GM23338 (cell line): ENCODE data around the gene EGLN3. TPM values are rescaled to one million over a fixed set of nuclear protein-coding genes. Genes with fewer than 3 reads are reported as not detected.

Experiments used
- ATAC-seq: fragments of 200-7000 bp; cut with Tn5 transposase; 3 replicates; pipeline ENCODE4 v1.9.1; 2020
- DNase-seq: peaks from one replicate; pipeline ENCODE4 v3.0.0-alpha.2; 2015; ENCODE audit warnings: low spot score
- H2AFZ ChIP-seq: fragments of 200-600 bp; sonication (generic); 2 replicates; pipeline ENCODE4 v1.8.0; 2016; ENCODE audit warnings: antibody characterized with exemption, mild to moderate bottlenecking, moderate library complexity
- H3F3A ChIP-seq: fragments of 200-600 bp; sonication (generic); replicated peaks from 2 replicates; pipeline ENCODE4 v1.8.0; 2017; ENCODE audit warnings: antibody characterized with exemption, mixed run types, low read depth
- H3K27ac ChIP-seq: fragments of 200-600 bp; sonication (generic); 2 replicates; pipeline ENCODE4 v1.6.1; 2016; ENCODE audit warnings: low read depth
- H3K27me3 ChIP-seq: fragments of 200-600 bp; sonication (generic); 2 replicates; pipeline ENCODE4 v1.8.0; 2016; ENCODE audit warnings: mild to moderate bottlenecking, mixed run types, moderate library complexity; ENCODE audit not compliant: insufficient read depth
- H3K36me3 ChIP-seq: fragments of 200-600 bp; sonication (generic); 2 replicates; pipeline ENCODE4 v1.8.0; 2016; ENCODE audit warnings: mild to moderate bottlenecking; ENCODE audit not compliant: insufficient read depth
- H3K4me1 ChIP-seq: fragments of 200-600 bp; sonication (generic); 2 replicates; pipeline ENCODE4 v1.8.0; 2016; ENCODE audit warnings: mild to moderate bottlenecking, moderate library complexity; ENCODE audit not compliant: insufficient read depth
- H3K4me2 ChIP-seq: fragments of 200-600 bp; sonication (generic); 2 replicates; pipeline ENCODE4 v1.7.1; 2017; ENCODE audit warnings: mixed run types
- H3K4me3 ChIP-seq: fragments of 200-600 bp; sonication (generic); 2 replicates; pipeline ENCODE4 v1.6.1; 2016; ENCODE audit warnings: mixed run types
- H3K79me2 ChIP-seq: fragments of 200-600 bp; sonication (generic); replicated peaks from 2 replicates; pipeline ENCODE4 v1.8.0; 2017; ENCODE audit warnings: mild to moderate bottlenecking; ENCODE audit not compliant: insufficient read depth
- H3K9me2 ChIP-seq: fragments of 200-600 bp; sonication (generic); 2 replicates; pipeline ENCODE4 v1.8.0; 2017; ENCODE audit not compliant: insufficient read depth
- H4K20me1 ChIP-seq: fragments of 200-600 bp; sonication (generic); replicated peaks from 2 replicates; pipeline ENCODE4 v1.8.0; 2017; ENCODE audit warnings: mild to moderate bottlenecking; ENCODE audit not compliant: insufficient read depth
- H3K27ac Mint-ChIP-seq: 2 replicates; pipeline ENCODE4 v1.8.0; 2020; ENCODE audit warnings: inconsistent platforms, mild to moderate bottlenecking, moderate library complexity, mixed read lengths
- H3K27me3 Mint-ChIP-seq: 3 replicates; pipeline ENCODE4 v1.8.0; 2022; ENCODE audit warnings: low read depth, mild to moderate bottlenecking, moderate library complexity, mixed read lengths, inconsistent platforms; ENCODE audit not compliant: insufficient read depth, poor library complexity
- H3K36me3 Mint-ChIP-seq: 3 replicates; pipeline ENCODE4 v1.8.0; 2021; ENCODE audit warnings: low read depth, mild to moderate bottlenecking, inconsistent platforms, moderate library complexity, mixed read lengths
- H3K4me1 Mint-ChIP-seq: 3 replicates; pipeline ENCODE4 v1.8.0; 2020; ENCODE audit warnings: mild to moderate bottlenecking, inconsistent platforms, mixed read lengths
- H3K4me3 Mint-ChIP-seq: 3 replicates; pipeline ENCODE4 v1.8.0; 2021; ENCODE audit warnings: moderate library complexity, mild to moderate bottlenecking, inconsistent platforms, mixed read lengths
- H3K9me3 Mint-ChIP-seq: 3 replicates; pipeline ENCODE4 v1.8.0; 2020; ENCODE audit warnings: moderate library complexity, mild to moderate bottlenecking, inconsistent platforms, mixed read lengths
- CREB1 ChIP-seq: fragments of 250-450 bp; sonication (Bioruptor Pico); IDR thresholded peaks from 2 replicates; pipeline ENCODE4 v1.5.0; 2020; ENCODE audit warnings: low read depth, mild to moderate bottlenecking, moderate library complexity
- CTCF ChIP-seq, 2 experiments: fragments of 200-600 bp in 1 of 2; sonication (generic) in 1 of 2; conservative IDR thresholded peaks; 2 replicates each; pipeline versions ENCODE4 v1.5.1 to v1.6.1; 2016 to 2017; ENCODE audit warnings: antibody characterized with exemption in 2 of 2, low read depth in 2 of 2, mild to moderate bottlenecking in 2 of 2, moderate library complexity in 1 of 2
- EZH2 ChIP-seq: fragments of 200-600 bp; sonication (generic); IDR thresholded peaks from one replicate; pipeline ENCODE4 v1.8.0; 2017; ENCODE audit warnings: antibody characterized with exemption, mild to moderate bottlenecking, low read depth; ENCODE audit not compliant: unreplicated experiment
- EZH2phosphoT487 ChIP-seq: fragments of 200-600 bp; sonication (generic); IDR thresholded peaks from one replicate; pipeline ENCODE4 v1.8.1; 2018; ENCODE audit warnings: antibody characterized with exemption; ENCODE audit not compliant: unreplicated experiment
- JUNB ChIP-seq: IDR thresholded peaks from one replicate; pipeline ENCODE4 v1.6.1; 2016; ENCODE audit warnings: antibody characterized with exemption; ENCODE audit not compliant: unreplicated experiment
- NANOG ChIP-seq: IDR thresholded peaks from 2 replicates; pipeline ENCODE4 v1.6.1; 2016; ENCODE audit warnings: antibody characterized with exemption, borderline replicate concordance
- POLR2AphosphoS5 ChIP-seq: IDR thresholded peaks from 2 replicates; pipeline ENCODE4 v1.6.1; 2016; ENCODE audit warnings: antibody characterized with exemption, low read depth
- REST ChIP-seq: IDR thresholded peaks from one replicate; pipeline ENCODE4 v1.6.1; 2018; ENCODE audit warnings: antibody characterized with exemption; ENCODE audit not compliant: unreplicated experiment
- STAT1 ChIP-seq: IDR thresholded peaks from one replicate; pipeline ENCODE4 v1.6.1; 2016; ENCODE audit warnings: antibody characterized with exemption; ENCODE audit not compliant: unreplicated experiment
- ZNF114 ChIP-seq: fragments of 250-450 bp; sonication (Bioruptor Pico); IDR thresholded peaks from 2 replicates; pipeline ENCODE4 v1.5.0; 2020; ENCODE audit warnings: mild to moderate bottlenecking, moderate library complexity
- ZNF331 ChIP-seq: fragments of 250-450 bp; sonication (Bioruptor Pico); IDR thresholded peaks from 2 replicates; pipeline ENCODE4 v1.5.0; 2020; ENCODE audit warnings: low read depth, mild to moderate bottlenecking, moderate library complexity
- polyA plus RNA-seq: library from polyadenylated mRNA; unstranded; fragments of >200 nt; fragmentation: Nextera tagmentation; extraction: Ambion mirVana; gene quantifications from 2 replicates; pipeline ENCODE4 v1.2.1, GENCODE V29; 2016
- total RNA-seq: library from RNA; depleted of rRNA; stranded (reverse); fragments of >200 nt; shearing (Covaris generic); gene quantifications from 2 replicates; pipeline ENCODE4 v1.2.3, GENCODE V29; 2014
- TF ChIP-seq, protein P1 (sequence below): IDR thresholded peaks from 2 replicates; pipeline ENCODE4 v1.6.1; 2016; ENCODE audit warnings: antibody characterized with exemption
- TF ChIP-seq, protein P2 (sequence below): fragments of 250-450 bp; sonication (Bioruptor Pico); IDR thresholded peaks from 2 replicates; pipeline ENCODE4 v1.5.0; 2020; ENCODE audit warnings: mild to moderate bottlenecking, moderate library complexity

Gene EGLN3
- total and polyA plus RNA-seq, 2 experiments from 2014 or later: 26.8 to 42.9 TPM

DNA sequence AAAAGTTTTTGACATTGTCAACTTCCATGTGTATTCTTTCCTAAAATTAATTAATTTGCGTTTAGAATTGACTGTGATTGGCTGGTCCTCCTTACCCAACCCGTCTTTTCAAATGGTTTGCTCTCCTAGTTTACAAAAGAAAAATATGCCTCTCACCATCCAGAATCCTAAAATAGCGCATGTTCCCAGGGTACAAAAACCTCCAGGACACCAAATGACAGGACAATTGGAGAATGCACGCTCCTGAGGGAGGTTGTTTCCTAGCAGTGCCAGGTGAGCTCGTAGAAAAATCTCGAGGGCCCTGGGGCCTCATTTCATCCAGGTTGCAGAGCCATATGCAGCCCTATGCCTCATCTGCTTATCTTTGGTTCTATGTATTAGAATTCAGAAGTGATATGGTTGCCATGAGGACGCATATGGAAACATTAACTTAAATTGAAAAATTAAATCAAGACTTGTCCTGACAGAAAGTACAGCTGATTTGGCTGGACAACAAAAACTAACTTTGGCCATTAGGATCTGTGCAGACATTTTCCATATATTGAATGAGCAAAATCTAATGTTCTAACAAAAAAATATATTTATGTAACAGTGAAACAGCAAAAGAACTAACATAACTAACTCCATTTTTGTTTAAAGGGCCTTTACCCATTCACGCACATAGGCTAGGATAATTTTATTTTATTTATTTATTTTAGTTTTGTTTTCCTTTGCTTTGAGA is 28.2 kb upstream of the EGLN3 start:
- peaks cover 6% of the 10 kb centered on the region; the same call in 2 of the 3 replicates for H3K9me3 Mint-ChIP-seq
- no peaks in the 10 kb centered on the region for H3K27me3 Mint-ChIP-seq
- DNase-seq (no peak), ATAC-seq (no peak)
- H3K4me3 Mint-ChIP-seq: no peak overlapping the region
- Histone ChIP-seq H2AFZ (no peak overlapping the region), H3K36me3 (no peaks in the 10 kb centered on the region), H3K9me2 (peaks cover 3% of the 10 kb centered on the region; the same call in 1 of the 2 replicates), H3K4me2 (no peak overlapping the region), H3K4me3 (no peak overlapping the region), H3F3A (no peaks in the 10 kb centered on the region), H3K4me1 (no peaks in the 10 kb centered on the region), H4K20me1 (no peaks in the 10 kb centered on the region), H3K79me2 (no peaks in the 10 kb centered on the region), H3K27ac (no peak overlapping the region), H3K27me3 (no peaks in the 10 kb centered on the region)
- no peak overlapping the region for H3K27ac Mint-ChIP-seq
- TF ChIP-seq EZH2 (no peak), EZH2phosphoT487 (no peak), CREB1 (no peak), NANOG (no peak), CTCF (conservative IDR thresholded peaks at IDR 0.05; ENCODE audit: low read depth in 2 of 2) (no peak), ZNF114 (CRISPR knock-in tag) (no peak), STAT1 (no peak), REST (no peak), JUNB (no peak), ZNF331 (no peak), POLR2AphosphoS5 (no peak)
- TF ChIP-seq, protein P1, sequence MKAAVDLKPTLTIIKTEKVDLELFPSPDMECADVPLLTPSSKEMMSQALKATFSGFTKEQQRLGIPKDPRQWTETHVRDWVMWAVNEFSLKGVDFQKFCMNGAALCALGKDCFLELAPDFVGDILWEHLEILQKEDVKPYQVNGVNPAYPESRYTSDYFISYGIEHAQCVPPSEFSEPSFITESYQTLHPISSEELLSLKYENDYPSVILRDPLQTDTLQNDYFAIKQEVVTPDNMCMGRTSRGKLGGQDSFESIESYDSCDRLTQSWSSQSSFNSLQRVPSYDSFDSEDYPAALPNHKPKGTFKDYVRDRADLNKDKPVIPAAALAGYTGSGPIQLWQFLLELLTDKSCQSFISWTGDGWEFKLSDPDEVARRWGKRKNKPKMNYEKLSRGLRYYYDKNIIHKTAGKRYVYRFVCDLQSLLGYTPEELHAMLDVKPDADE: no peak
- TF ChIP-seq, protein P2, sequence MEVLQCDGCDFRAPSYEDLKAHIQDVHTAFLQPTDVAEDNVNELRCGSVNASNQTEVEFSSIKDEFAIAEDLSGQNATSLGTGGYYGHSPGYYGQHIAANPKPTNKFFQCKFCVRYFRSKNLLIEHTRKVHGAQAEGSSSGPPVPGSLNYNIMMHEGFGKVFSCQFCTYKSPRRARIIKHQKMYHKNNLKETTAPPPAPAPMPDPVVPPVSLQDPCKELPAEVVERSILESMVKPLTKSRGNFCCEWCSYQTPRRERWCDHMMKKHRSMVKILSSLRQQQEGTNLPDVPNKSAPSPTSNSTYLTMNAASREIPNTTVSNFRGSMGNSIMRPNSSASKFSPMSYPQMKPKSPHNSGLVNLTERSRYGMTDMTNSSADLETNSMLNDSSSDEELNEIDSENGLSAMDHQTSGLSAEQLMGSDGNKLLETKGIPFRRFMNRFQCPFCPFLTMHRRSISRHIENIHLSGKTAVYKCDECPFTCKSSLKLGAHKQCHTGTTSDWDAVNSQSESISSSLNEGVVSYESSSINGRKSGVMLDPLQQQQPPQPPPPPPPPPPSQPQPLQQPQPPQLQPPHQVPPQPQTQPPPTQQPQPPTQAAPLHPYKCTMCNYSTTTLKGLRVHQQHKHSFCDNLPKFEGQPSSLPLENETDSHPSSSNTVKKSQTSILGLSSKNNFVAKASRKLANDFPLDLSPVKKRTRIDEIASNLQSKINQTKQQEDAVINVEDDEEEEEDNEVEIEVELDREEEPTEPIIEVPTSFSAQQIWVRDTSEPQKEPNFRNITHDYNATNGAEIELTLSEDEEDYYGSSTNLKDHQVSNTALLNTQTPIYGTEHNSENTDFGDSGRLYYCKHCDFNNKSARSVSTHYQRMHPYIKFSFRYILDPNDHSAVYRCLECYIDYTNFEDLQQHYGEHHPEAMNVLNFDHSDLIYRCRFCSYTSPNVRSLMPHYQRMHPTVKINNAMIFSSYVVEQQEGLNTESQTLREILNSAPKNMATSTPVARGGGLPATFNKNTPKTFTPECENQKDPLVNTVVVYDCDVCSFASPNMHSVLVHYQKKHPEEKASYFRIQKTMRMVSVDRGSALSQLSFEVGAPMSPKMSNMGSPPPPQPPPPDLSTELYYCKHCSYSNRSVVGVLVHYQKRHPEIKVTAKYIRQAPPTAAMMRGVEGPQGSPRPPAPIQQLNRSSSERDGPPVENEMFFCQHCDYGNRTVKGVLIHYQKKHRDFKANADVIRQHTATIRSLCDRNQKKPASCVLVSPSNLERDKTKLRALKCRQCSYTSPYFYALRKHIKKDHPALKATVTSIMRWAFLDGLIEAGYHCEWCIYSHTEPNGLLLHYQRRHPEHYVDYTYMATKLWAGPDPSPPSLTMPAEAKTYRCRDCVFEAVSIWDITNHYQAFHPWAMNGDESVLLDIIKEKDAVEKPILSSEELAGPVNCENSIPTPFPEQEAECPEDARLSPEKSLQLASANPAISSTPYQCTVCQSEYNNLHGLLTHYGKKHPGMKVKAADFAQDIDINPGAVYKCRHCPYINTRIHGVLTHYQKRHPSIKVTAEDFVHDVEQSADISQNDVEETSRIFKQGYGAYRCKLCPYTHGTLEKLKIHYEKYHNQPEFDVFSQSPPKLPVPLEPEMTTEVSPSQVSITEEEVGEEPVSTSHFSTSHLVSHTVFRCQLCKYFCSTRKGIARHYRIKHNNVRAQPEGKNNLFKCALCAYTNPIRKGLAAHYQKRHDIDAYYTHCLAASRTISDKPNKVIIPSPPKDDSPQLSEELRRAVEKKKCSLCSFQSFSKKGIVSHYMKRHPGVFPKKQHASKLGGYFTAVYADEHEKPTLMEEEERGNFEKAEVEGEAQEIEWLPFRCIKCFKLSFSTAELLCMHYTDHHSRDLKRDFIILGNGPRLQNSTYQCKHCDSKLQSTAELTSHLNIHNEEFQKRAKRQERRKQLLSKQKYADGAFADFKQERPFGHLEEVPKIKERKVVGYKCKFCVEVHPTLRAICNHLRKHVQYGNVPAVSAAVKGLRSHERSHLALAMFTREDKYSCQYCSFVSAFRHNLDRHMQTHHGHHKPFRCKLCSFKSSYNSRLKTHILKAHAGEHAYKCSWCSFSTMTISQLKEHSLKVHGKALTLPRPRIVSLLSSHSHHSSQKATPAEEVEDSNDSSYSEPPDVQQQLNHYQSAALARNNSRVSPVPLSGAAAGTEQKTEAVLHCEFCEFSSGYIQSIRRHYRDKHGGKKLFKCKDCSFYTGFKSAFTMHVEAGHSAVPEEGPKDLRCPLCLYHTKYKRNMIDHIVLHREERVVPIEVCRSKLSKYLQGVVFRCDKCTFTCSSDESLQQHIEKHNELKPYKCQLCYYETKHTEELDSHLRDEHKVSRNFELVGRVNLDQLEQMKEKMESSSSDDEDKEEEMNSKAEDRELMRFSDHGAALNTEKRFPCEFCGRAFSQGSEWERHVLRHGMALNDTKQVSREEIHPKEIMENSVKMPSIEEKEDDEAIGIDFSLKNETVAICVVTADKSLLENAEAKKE (CRISPR knock-in tag): no peak
- H3K36me3 Mint-ChIP-seq: no peaks in the 10 kb centered on the region
- no peaks in the 10 kb centered on the region for H3K4me1 Mint-ChIP-seq
